ENCODE measurements around the gene ZNF438.

ZNF438 gene

DNA sequence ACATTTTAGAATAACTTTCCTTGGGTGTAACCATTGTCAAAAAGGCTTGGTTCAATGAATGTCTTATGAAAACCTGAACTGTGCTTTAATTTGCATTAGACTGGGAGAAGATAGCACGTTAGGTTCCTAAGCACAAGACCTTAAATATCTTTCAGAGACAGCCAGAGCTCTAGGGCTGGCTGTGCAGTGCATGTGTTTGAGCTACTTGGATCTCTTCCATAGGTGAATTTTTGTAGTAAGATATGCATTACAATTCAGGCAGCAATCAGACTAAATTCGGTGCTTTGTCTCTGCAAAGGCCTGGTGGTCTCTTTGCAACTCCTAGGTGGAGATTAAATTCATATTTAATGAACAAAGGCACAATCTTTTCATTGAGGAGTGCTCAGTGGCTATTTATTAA, 192.0 kb downstream of the ZNF438 start:
- no peak for DNase-seq

DNA sequence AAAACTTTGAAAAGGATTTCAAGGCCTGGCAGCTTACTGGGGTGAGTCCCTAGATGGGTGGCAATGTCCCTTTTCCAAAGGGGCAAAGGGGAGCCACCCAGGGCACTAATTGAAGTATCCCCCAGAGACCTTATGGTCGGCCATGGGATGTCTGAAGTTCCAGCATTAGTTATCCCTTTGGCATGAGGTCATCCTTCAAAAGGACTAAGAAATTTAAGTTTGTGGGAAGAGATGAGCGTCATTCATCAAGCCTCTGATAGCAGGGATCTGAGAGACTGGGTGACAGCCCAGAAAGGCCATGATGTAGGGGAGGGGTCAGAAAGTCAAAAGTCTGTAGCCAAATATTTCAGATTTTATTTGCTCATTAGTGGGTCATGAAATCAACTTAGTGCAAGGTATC, 195.3 kb downstream of the ZNF438 start:
- DNase-seq, result no peak

DNA sequence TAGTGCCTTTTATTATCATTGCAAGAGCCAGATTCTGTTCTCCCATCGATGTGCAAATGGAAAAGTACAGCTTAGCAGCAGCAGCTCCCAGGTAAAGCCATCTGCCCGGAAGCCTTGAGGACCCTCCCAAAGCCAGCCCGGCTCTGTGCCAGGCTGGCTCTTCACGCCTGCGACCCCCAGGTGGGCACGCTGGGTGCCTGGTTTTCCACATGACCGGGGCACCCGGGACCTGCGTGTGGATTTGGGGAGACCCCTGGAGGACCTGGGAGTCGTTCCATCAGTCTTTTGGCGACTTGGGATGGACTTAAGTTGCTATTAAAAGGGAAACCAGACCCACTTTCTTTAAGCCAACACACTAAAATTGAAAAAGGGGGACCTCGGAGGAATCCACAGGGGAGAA, 196.5 kb downstream of the ZNF438 start:
- DNase-seq, result peak; percentile 19

DNA sequence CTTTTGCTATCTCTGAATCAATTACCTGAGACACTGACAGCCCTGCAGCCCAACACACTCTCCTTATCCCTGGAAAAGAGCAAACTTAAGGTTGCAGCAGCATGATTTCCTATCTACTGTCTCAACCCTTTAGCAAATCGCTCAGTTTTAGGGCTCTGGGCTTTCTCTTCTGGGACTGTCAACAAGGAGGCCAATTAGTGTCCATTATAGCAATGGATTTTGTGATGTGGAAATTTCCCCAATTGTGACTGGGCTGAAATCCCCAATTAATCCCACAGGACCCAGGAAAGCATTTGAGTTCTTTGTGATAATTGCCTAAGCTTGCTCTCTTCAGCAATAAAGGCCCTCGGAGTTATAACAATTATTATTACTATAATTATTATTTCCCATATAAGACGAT, 197.0 kb downstream of the ZNF438 start:
- peak; percentile 31 for DNase-seq

DNA sequence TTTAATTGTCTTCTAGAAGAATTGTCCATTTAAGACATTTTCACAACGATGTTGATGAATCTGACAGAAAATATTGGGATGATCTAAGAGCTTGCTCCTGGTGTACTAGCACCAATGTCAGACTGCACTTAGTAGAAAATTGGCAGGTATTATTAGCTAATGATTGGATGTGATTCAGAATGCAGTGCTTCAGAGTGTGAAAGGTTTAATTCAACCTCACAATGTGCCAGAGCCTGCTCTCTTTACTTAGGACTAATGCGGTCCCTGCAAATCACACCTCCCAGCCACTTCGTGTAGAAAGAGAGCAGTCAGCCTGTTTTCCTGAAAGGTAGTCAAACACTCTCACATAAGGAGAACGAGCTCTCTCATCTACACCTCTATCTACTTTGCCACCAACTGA, 197.5 kb downstream of the ZNF438 start:
- DNase-seq, result peak; percentile 68

DNA sequence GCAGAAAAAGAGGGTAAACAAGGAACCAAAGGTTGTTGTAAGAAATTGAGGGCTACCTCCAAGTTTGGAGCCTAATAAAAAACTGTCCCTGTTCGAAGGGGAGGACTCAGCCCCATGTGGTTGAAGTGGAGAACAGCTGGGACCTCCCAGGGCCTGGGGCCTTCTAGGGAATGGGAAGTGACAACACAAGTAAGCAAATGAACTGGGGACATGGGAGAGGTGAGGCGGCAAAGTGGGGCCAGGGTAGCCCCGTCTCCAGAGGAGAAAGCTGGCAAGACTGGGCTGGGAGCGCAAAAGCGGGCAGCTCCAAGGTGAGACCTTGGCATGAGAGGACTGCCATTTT, 198.1 kb downstream of the ZNF438 start:
- no peak for DNase-seq

DNA sequence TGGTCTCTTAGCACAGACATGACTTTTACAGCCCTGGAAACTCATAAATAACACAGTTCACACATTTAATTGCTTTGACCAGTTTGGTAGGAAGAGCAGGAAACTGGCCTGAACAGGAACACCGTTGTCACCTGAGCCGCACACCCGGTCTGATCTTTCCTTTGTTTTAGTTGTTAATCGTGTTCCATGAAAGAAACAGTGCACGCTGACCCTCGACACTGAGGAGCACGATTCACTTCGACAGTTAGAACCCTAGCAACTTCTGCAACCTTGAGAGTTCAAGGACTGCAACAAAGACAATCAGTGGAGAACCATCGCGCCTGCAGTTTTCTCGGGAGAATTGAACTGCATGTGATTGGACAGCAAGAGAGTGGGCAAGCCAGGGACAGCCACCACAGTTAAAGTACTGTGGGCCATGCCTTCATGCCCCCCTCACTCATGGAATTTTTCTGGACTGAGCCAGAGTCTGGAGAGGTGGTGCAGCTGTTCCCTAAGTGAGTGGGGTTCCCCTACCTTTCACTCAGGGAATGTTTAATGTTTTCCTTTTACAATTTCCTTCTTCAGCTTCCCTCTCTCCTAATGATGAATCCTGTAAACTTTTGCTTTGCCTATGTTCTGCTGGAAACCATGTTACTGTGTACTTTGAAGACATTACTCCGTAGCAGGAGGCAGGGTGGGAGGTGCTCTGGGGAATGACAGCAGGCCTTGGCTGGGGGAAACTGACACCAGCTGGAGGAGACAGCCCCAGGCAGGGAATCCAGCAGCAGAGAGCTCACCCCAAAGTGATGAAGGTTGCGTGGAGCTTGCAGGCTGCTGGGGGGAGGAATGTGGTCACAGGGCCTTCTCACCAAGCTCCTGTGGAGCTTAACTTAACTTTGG, 198.7 kb downstream of the ZNF438 start:
- no peak for DNase-seq

DNA sequence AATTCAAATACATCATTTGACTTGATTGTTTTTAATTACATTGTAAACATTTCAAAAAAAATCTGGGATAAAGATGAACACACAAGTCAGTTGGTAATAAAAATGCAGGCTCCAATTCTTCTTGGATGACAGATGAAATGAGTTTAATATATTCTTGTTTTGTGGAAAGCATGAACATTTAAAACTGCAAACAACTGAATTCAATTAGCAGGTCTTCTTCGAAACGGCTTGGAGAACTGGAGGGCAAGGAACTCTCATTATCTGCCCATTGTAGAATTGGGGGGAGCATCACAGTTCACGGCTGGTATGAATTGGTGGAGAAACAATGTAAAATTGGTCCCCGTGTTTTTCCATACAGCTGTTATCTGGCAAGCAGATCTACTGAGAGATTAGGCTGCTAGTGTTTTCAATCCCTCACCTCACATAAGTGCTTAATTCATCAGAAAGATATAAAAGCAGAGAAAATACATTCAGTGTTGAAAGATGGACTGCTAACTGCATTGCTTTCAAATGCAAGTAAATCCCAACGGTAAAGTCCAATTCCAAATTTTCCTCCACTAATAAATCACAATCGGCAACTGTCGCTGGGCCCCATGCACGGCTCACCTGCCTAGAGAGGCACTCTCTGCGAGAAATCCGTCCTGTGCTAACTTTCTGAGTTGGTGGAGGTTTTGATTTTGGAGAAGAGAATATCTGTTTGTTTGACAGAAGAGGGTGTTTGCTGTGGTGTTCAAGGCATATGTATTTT, 199.5 kb downstream of the ZNF438 start:
- no peak for DNase-seq

DNA sequence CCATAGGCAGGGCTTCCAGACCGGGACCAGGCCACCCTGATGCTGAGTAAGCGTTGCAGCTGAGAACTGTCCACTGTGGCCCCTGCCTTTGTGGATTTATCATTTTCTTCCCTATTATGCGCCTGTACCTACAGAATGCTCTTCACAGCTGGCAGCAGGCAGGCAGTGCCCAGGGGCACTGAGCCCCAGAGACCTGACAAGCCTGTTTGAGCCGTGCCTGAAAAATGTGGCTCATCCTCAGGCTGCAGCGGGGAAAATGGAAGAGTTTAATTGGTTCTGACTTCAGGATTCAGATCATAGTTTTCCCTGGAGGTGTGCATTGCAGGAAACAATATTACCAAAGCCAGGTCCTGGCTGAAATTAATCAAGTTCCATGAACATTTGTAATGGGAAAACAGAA, 200.2 kb downstream of the ZNF438 start:
- DNase-seq, result no peak

DNA sequence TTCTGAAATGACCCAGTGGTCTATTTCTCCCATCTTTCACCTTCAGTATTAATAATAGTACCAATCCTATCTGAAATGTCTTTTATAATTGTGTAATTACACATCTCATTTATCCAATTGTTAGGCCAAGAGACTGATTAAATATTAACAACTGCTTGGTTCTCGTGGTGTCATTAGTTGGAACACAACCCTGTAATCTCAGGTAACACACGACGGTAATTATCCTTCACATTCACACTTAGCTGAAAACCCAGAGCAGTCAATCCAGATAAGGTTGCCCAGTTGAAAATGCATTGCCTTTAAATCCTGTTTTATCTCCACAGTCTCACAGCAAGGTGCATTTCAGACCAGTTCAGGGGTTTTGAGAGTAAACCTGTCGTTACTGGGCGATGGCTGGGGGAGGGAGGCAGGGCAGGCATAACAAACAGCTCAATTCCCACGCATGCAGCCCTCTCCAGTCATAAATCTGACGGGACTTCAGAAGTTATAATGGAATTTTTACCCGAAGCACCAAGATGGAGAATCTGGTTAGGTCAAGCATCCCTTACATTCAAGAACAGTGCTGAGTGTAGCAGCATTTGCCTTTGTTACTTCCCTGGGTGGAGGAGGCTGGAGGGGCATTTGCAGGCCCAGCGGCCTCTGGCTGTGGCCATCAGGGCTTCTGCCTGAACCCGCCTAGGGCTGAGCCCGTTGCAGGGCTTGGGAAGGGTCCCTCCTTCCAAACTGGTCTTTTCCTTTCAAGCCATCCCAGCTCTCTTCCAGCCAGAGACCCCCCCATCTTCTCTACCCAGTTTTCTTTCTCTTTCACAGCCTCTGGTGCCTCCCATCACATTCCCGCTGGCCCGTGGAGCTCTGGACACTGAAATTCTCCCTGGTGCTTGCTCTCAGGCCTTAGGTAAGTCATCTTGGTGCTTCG, 201.1 kb downstream of the ZNF438 start:
- DNase-seq, result no peak

DNA sequence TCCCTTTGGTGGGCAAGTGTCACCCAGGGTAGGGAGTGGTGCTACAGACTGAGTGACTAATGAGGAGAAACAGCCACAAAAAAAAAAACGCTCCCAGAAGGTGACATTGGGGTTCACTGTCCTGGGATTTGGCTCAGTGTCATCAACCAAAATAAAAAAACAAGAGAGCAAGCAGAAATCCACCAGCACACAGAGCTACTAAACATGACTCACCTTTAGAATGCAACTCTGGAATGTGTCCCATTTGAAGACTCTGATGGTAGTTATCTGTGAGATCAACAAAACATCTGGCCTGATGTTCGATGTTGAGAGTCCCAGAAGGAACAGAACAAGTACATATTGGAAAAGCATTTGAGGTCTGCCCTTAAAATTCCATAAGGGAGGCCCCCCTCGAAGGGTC, 201.8 kb downstream of the ZNF438 start:
- no peak for DNase-seq

DNA sequence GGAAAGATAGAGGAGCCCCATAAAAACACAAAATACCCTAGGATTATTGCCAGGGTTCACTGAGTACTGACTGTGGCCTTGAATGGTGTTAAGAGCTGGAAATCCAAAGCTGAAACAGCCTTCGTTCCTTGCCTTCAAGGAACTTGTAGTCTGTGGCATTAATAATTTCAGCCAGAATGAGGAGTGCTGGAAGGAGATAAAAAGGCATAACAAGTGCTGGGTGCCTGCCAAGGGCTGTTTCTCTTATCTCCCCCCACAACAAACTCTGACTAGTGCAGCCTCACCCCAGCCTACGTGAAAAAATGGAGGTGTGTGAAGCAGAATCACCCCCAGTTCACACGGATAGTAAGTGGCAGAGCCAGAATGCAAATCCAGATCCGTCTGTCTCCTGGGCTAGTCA, 203.0 kb downstream of the ZNF438 start:
- no peak for DNase-seq

DNA sequence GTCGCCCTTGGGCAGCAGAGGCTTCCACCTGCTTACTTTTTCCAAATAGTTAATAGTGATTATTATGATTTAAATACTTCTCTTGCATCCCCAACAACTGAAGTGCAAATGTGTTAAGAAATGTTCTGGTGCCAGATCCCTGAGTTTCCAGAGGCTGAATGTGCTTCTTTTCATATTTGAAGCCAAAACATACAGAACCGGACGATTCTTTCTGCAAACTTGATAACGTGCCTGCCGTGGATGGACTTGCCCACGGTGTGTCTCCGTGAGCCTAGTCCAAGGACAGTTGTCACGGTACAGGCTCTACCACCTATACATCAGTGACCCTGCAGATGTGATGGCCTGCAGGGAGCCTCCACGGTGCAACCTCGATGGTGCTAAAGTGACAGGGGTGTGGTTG, 203.5 kb downstream of the ZNF438 start:
- DNase-seq, result no peak

DNA sequence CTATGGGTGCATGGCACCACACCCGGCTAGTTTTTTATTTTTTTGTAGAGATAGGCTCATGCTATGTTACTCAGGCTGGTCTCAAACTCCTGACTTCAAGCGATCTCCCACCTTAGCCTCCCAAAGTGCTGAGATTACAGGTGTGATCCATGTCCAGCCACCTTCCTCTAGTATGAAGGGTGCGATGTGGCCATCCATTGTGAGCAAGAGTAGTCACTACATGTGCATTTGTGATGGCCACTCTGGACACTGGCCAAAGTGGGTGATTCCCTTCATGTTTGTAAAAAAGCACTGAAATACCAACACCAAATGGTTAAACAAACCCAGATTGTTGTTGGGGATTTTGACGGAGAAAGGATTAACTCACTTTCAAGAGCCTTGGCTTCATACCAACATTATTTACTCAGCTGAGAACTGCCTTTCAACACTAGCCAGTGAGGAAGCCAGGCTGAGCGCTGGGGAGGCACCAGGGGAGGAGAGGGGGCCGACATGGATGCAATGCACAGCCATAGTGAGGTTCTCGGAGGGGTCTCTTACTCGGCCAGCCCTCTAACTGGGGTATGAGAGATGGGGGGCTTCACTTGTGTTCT, 204.0 kb downstream of the ZNF438 start:
- DNase-seq, result peak; percentile 66

DNA sequence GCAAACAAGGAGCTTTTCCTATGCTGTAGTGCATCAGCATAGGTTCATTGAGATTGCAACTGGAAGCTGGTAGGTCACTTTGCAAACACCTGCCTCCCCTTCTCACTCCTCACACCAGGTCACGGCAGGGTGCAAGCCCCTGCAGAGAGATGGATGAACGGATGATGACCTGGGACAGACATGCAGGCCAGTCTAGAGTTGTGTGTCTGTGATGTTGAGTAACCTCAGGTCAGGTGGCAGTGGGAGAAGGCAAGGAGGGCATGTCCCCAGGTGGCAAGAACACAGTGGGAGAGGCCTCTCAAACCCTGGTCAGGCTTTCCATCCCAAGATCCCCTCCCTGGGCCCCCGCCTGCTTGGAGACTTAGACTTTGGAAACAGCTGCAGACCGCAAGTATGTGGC, 205.0 kb downstream of the ZNF438 start:
- DNase-seq, result no peak

DNA sequence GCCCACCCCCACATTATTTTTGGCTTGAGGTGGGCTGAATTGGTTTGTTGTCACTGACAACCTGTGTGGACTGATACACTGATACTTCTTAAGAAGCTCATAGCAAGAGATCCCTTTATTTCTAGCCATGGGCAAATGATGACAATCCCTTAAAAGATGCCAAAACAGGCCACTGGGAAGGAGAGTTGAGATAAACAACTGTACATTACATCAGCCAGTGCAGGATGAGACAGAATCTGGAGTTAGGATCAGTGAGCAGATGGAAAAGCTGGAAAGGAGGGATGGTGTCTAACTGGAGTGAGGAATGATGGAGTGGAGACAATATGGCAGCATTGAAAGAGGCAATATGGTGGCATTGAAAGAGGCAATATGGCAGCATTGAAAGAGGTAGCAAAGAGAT, 206.2 kb downstream of the ZNF438 start:
- DNase-seq, result no peak

DNA sequence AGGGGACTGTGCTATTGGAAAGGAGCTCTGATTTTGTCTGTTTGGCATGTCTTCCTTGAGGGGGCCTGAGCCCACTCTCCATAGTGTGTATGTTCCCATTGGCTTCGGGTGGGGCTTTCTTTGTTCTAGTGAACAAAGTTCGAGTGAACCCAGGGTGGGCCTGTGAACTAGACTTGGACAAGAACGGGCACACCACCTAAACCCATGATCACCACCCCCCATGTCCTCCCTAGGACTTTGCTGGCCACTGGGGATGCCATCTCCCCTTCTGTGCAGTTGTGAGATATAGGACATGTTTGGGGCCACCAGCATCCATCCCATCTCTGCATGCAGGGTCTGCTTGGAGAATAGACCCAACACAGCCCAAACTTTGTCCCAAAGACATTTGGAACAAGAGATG, 206.6 kb downstream of the ZNF438 start:
- DNase-seq, result no peak

DNA sequence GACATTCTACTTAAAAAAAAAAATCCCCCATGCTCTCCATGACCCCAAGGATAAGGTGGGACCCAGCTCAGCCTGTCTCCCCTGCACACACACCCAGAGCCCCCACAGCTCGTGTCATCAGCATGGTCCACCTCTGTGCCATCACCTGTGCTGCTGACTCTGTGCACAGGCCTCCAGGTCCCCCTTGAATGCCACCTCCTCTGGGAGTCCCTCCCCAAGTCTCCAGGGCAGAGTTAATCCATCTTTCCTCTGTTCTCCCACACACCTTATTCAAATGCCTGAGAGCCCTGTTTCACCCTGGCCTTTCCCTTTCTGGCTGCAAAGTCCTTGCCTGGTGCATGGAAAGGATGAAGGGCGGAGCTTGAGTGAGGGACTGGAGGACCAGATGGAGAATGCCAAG, 208.0 kb downstream of the ZNF438 start:
- no peak for DNase-seq

DNA sequence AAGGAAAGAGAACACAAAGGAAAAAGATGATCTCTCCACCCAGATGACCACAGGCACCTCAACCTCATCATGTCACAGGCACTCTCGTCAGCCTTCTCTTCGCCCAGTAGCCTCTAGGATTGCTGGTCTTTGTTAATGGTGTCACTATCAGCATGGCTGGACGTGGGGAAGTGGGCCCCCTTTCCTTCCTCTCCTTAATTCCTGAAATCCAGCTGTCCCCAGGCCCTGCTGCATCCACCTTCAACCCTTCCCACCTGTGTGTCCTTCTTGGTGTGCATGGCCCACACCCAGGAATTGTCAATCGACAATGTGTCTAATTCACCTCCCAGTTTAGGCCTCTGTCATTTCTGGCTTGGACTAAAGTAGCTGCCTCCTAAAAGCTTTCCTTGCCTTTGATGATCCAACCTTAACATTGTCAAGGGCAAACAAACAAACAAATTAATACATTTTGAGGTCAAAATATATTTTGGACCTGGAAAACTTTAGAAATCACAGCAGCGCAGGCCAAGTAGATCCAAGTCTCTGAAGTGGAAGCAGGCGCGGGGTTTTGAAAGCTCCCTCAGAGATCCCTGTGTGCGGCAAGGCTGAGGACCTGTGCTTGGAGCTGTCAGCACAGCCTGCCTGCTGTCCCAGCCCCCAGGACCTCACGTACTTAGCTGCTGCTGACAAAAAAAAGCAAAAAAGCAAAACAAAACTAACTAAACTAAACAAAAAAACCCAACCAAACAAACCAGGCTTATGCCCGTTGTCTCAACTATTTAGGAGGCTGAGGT, 208.8 kb downstream of the ZNF438 start:
- no peak for DNase-seq

DNA sequence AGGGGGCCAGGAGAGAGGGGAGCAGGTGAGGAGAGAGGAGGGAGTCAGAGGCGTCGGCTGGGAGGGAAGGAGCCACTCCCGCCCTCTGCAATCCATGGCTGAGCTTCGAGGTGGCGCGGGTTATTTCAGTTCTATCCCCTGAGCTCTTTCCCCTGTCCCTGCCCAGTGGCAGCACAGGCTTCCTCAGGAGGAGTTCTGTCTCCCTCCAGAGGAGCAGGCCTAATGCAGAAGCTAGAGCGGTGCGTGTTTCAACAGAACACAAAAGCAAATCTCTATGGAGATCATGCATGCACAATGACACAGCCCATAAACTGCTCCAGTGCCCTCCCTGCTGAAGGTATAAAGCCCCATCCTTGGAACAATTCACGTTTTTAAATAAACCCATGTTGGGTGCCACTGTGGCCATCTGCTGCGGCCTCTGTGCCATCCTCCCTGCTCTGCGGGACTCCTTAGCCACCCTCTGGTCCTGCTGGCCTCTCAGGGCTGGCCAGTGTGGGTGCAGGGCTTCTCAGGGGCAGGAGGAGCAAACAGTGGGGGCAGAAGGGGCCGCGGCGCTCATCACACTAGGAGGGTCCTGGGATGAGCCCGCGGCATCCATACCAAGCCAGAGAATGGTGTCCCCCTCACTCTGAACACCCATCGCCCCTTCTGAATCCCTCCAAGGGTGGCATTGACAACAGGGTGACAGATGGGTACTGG, 209.5 kb downstream of the ZNF438 start:
- no peak for DNase-seq

DNA sequence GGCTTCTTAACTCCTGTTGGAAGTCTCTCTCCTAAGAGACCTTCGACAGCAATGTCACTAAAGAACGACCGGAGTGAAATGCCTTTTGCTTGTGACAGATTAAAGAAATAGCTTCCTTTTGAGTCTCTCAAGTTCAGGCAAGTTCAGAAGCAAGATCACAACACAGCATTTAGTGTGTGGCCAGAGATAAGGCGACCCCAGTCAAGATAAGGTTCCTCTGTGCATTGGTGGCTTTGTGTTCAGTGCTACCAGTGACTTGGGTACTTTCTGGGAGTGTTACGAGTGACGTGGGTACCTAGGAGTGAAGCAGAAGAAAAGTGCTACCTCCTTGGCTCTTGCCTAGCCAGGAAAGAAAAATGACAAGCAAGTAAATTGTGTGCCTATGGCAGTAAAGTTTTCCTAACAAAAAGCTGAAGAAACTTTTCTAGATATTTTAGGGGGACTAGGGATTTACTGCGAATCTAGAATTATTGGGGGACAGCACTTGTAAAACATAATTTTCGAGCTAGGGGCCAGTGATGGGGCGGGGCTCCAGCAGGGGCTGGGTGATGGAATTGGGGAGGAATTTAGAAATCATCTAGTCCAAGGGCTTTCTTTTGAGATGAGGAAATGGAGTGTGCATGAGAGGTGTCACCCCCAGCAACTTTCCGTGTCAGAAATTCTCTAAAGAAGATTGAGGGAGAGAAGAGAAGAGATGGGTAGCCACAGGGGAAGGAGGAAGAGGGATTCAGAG, 210.2 kb downstream of the ZNF438 start:
- DNase-seq, result no peak
